ENCODE results near the gene RNF34.

RNF34 gene

DNA sequence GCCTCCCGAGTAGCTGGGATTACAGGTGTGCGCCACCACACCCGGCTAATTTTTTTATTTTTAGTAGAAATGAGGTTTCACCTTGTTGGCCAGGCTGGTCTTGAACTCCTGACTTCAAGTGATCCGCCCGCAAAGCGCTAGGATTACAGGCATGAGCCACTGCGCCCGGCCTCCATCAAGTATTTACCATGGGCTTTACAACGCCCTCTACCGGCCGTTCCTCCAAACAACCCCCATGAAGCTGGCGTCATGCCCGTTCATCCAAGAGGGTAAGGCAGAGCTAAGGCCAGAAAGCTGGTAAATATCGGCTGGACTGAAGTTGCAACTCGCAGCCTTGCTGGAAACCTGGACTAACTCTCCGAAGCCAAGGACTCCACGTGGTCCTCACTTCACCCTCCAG, 41.6 kb downstream of the RNF34 start:
- ATAC-seq, result no peak
- no peak for TF ChIP-seq ARNTL (CRISPR knock-in tag; IDR thresholded peaks at IDR 0.05; ENCODE audit: borderline replicate concordance, low read depth)
- TF ChIP-seq ISL1 (CRISPR knock-in tag; IDR thresholded peaks at IDR 0.05), result no peak
- no peak for TF ChIP-seq ZFP30 (CRISPR knock-in tag; IDR thresholded peaks at IDR 0.05)
- TF ChIP-seq ESRRG (CRISPR knock-in tag; IDR thresholded peaks at IDR 0.05), result no peak
- TF ChIP-seq ZFP3 (CRISPR knock-in tag; IDR thresholded peaks at IDR 0.05), result no peak
- TF ChIP-seq OSR1 (CRISPR knock-in tag; IDR thresholded peaks at IDR 0.05), result no peak
- TF ChIP-seq BACH2 (CRISPR knock-in tag; IDR thresholded peaks at IDR 0.05; ENCODE audit: borderline replicate concordance), result no peak
- TF ChIP-seq, protein P1, sequence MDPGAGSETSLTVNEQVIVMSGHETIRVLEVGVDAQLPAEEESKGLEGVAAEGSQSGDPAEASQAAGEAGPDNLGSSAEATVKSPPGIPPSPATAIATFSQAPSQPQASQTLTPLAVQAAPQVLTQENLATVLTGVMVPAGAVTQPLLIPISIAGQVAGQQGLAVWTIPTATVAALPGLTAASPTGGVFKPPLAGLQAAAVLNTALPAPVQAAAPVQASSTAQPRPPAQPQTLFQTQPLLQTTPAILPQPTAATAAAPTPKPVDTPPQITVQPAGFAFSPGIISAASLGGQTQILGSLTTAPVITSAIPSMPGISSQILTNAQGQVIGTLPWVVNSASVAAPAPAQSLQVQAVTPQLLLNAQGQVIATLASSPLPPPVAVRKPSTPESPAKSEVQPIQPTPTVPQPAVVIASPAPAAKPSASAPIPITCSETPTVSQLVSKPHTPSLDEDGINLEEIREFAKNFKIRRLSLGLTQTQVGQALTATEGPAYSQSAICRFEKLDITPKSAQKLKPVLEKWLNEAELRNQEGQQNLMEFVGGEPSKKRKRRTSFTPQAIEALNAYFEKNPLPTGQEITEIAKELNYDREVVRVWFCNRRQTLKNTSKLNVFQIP (CRISPR knock-in tag; IDR thresholded peaks at IDR 0.05; ENCODE audit: borderline replicate concordance, low read depth), result no peak
- no peak for TF ChIP-seq ZC3H10 (CRISPR knock-in tag; IDR thresholded peaks at IDR 0.05)
- TF ChIP-seq SNAI2 (CRISPR knock-in tag; IDR thresholded peaks at IDR 0.05), result no peak
- no peak for TF ChIP-seq TCF4 (CRISPR knock-in tag; IDR thresholded peaks at IDR 0.05; ENCODE audit: borderline replicate concordance)
- no peak for TF ChIP-seq ZNF565 (CRISPR knock-in tag; conservative IDR thresholded peaks at IDR 0.05; ENCODE audit: low read depth)
- TF ChIP-seq GLIS3 (CRISPR knock-in tag; IDR thresholded peaks at IDR 0.05), result no peak
- TF ChIP-seq PPARA (CRISPR knock-in tag; IDR thresholded peaks at IDR 0.05; ENCODE audit: borderline replicate concordance), result no peak
- TF ChIP-seq, protein P2, sequence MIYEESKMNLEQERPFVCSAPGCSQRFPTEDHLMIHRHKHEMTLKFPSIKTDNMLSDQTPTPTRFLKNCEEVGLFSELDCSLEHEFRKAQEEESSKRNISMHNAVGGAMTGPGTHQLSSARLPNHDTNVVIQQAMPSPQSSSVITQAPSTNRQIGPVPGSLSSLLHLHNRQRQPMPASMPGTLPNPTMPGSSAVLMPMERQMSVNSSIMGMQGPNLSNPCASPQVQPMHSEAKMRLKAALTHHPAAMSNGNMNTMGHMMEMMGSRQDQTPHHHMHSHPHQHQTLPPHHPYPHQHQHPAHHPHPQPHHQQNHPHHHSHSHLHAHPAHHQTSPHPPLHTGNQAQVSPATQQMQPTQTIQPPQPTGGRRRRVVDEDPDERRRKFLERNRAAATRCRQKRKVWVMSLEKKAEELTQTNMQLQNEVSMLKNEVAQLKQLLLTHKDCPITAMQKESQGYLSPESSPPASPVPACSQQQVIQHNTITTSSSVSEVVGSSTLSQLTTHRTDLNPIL (CRISPR knock-in tag; IDR thresholded peaks at IDR 0.05; ENCODE audit: low read depth), result no peak
- TF ChIP-seq RARB (CRISPR knock-in tag; IDR thresholded peaks at IDR 0.05), result no peak
- TF ChIP-seq, protein P3, sequence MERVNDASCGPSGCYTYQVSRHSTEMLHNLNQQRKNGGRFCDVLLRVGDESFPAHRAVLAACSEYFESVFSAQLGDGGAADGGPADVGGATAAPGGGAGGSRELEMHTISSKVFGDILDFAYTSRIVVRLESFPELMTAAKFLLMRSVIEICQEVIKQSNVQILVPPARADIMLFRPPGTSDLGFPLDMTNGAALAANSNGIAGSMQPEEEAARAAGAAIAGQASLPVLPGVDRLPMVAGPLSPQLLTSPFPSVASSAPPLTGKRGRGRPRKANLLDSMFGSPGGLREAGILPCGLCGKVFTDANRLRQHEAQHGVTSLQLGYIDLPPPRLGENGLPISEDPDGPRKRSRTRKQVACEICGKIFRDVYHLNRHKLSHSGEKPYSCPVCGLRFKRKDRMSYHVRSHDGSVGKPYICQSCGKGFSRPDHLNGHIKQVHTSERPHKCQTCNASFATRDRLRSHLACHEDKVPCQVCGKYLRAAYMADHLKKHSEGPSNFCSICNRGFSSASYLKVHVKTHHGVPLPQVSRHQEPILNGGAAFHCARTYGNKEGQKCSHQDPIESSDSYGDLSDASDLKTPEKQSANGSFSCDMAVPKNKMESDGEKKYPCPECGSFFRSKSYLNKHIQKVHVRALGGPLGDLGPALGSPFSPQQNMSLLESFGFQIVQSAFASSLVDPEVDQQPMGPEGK (CRISPR knock-in tag; IDR thresholded peaks at IDR 0.05; ENCODE audit: borderline replicate concordance), result no peak
- no peak for TF ChIP-seq TOX (CRISPR knock-in tag; IDR thresholded peaks at IDR 0.05; ENCODE audit: borderline replicate concordance)
- no peak for TF ChIP-seq TSHZ2 (CRISPR knock-in tag; IDR thresholded peaks at IDR 0.05)

- TF ChIP-seq, protein P2 (CRISPR knock-in tag; IDR thresholded peaks at IDR 0.05; ENCODE audit: low read depth), result no peak
- no peak for TF ChIP-seq OSR1 (CRISPR knock-in tag; IDR thresholded peaks at IDR 0.05)
- TF ChIP-seq PPARA (CRISPR knock-in tag; IDR thresholded peaks at IDR 0.05; ENCODE audit: borderline replicate concordance), result no peak
- TF ChIP-seq BACH2 (CRISPR knock-in tag; IDR thresholded peaks at IDR 0.05; ENCODE audit: borderline replicate concordance), result no peak
- no peak for TF ChIP-seq ZNF8 (CRISPR knock-in tag; IDR thresholded peaks at IDR 0.05)
- no peak for TF ChIP-seq RARB (CRISPR knock-in tag; IDR thresholded peaks at IDR 0.05)
- TF ChIP-seq, protein P3 (CRISPR knock-in tag; IDR thresholded peaks at IDR 0.05; ENCODE audit: borderline replicate concordance), result no peak
- no peak for ATAC-seq
Measured at GRCh38 chr12:121442028-121442948, 42.4 kb downstream of the RNF34 start.

Measured in SK-N-SH treated with all-trans-retinoic acid at 6 μM for 48 hours (cell line).